ENCODE data around the gene TBC1D3B.
"Not testable (repeated sequence)": the region's sequence is repeated elsewhere in the genome, so short reads cannot be mapped to it uniquely, and the experiment has no call there.

TBC1D3B gene

GRCh38 chr17:36214918-36215317 lies 38.5 kb upstream of the TBC1D3B start:
- TF ChIP-seq EZH2phosphoT487 (conservative IDR thresholded peaks at IDR 0.05; ENCODE audit: low read length) (no peak), CTCF (IDR thresholded peaks at IDR 0.05; ENCODE audit: insufficient read depth, low read length, poor library complexity, severe bottlenecking) (no peak)
- no peaks in the 10 kb centered on the region for H3F3A ChIP-seq (ENCODE audit: insufficient read depth)
- no peaks in the 10 kb centered on the region for H3K36me3 ChIP-seq (ENCODE audit: low read length)
- no peaks in the 10 kb centered on the region for H3K27me3 ChIP-seq (ENCODE audit: low read length)
- no peak overlapping the region for H3K9ac ChIP-seq (ENCODE audit: low read length)
- no peaks in the 10 kb centered on the region for H4K20me1 ChIP-seq (ENCODE audit: low read depth, low read length)
- H3K4me2 ChIP-seq (ENCODE audit: low read depth, low read length, poor library complexity, severe bottlenecking): no peak overlapping the region
- H3K9me3 ChIP-seq (ENCODE audit: insufficient read depth, low read length): no peaks in the 10 kb centered on the region
- no peak overlapping the region for H3K27ac ChIP-seq (ENCODE audit: low read depth, low read length)
- no peak overlapping the region for H3K4me3 ChIP-seq (ENCODE audit: insufficient read depth, low read length, poor library complexity, severe bottlenecking)
- H3K9me2 ChIP-seq (replicated peaks; ENCODE audit: insufficient read depth, low read length): no peaks in the 10 kb centered on the region
- no peaks in the 10 kb centered on the region for H3K79me2 ChIP-seq (ENCODE audit: insufficient read depth, low read length)
- no peak overlapping the region for H2AFZ ChIP-seq (ENCODE audit: low read depth, low read length, severe bottlenecking)

GRCh38 chr17:36213695-36214094 lies 37.3 kb upstream of the TBC1D3B start:
- Histone ChIP-seq H3K9me3 (ENCODE audit: insufficient read depth, low read length) (no peaks in the 10 kb centered on the region), H3K4me3 (ENCODE audit: insufficient read depth, low read length, poor library complexity, severe bottlenecking) (no peak overlapping the region), H3K36me3 (ENCODE audit: low read length) (no peaks in the 10 kb centered on the region)

GRCh38 chr17:36212966-36213365 lies 36.5 kb upstream of the TBC1D3B start:
- Histone ChIP-seq H3F3A (ENCODE audit: insufficient read depth) (no peaks in the 10 kb centered on the region), H4K20me1 (ENCODE audit: low read depth, low read length) (no peaks in the 10 kb centered on the region), H3K79me2 (ENCODE audit: insufficient read depth, low read length) (no peaks in the 10 kb centered on the region), H3K4me2 (ENCODE audit: low read depth, low read length, poor library complexity, severe bottlenecking) (no peak overlapping the region), H3K9me3 (ENCODE audit: insufficient read depth, low read length) (no peaks in the 10 kb centered on the region), H3K9ac (ENCODE audit: low read length) (no peak overlapping the region), H2AFZ (ENCODE audit: low read depth, low read length, severe bottlenecking) (no peak overlapping the region), H3K9me2 (replicated peaks; ENCODE audit: insufficient read depth, low read length) (no peaks in the 10 kb centered on the region), H3K4me3 (ENCODE audit: insufficient read depth, low read length, poor library complexity, severe bottlenecking) (no peak overlapping the region), H3K27ac (ENCODE audit: low read depth, low read length) (no peak overlapping the region), H3K27me3 (ENCODE audit: low read length) (no peaks in the 10 kb centered on the region), H3K36me3 (ENCODE audit: low read length) (no peaks in the 10 kb centered on the region)
- no peak for TF ChIP-seq CTCF (IDR thresholded peaks at IDR 0.05; ENCODE audit: insufficient read depth, low read length, poor library complexity, severe bottlenecking)
- TF ChIP-seq EZH2phosphoT487 (conservative IDR thresholded peaks at IDR 0.05; ENCODE audit: low read length): no peak

More at GRCh38 chr17:36213695-36214094, 37.3 kb upstream of the TBC1D3B start:
- H3K9ac ChIP-seq (ENCODE audit: low read length): no peak overlapping the region
- no peaks in the 10 kb centered on the region for H3K79me2 ChIP-seq (ENCODE audit: insufficient read depth, low read length)
- TF ChIP-seq EZH2phosphoT487 (conservative IDR thresholded peaks at IDR 0.05; ENCODE audit: low read length): no peak
- no peak for TF ChIP-seq CTCF (IDR thresholded peaks at IDR 0.05; ENCODE audit: insufficient read depth, low read length, poor library complexity, severe bottlenecking)
- no peaks in the 10 kb centered on the region for H3K9me2 ChIP-seq (replicated peaks; ENCODE audit: insufficient read depth, low read length)
- H3K4me2 ChIP-seq (ENCODE audit: low read depth, low read length, poor library complexity, severe bottlenecking): no peak overlapping the region
- no peak overlapping the region for H3K27ac ChIP-seq (ENCODE audit: low read depth, low read length)
- H2AFZ ChIP-seq (ENCODE audit: low read depth, low read length, severe bottlenecking): no peak overlapping the region
- no peaks in the 10 kb centered on the region for H4K20me1 ChIP-seq (ENCODE audit: low read depth, low read length)
- H3K27me3 ChIP-seq (ENCODE audit: low read length): no peaks in the 10 kb centered on the region
- H3F3A ChIP-seq (ENCODE audit: insufficient read depth): no peaks in the 10 kb centered on the region

- no peak overlapping the region for H3K4me2 ChIP-seq (ENCODE audit: low read depth, low read length, poor library complexity, severe bottlenecking)
- no peak overlapping the region for H3K9ac ChIP-seq (ENCODE audit: low read length)
- H3K79me2 ChIP-seq (ENCODE audit: insufficient read depth, low read length): no peaks in the 10 kb centered on the region
- H2AFZ ChIP-seq (ENCODE audit: low read depth, low read length, severe bottlenecking): no peak overlapping the region
- no peaks in the 10 kb centered on the region for H3F3A ChIP-seq (ENCODE audit: insufficient read depth)
- TF ChIP-seq CTCF (IDR thresholded peaks at IDR 0.05; ENCODE audit: insufficient read depth, low read length, poor library complexity, severe bottlenecking): no peak
- TF ChIP-seq EZH2phosphoT487 (conservative IDR thresholded peaks at IDR 0.05; ENCODE audit: low read length): no peak
- H3K9me3 ChIP-seq (ENCODE audit: insufficient read depth, low read length): no peaks in the 10 kb centered on the region
- H3K36me3 ChIP-seq (ENCODE audit: low read length): no peaks in the 10 kb centered on the region
- H4K20me1 ChIP-seq (ENCODE audit: low read depth, low read length): no peaks in the 10 kb centered on the region
- H3K27me3 ChIP-seq (ENCODE audit: low read length): no peaks in the 10 kb centered on the region
- no peak overlapping the region for H3K27ac ChIP-seq (ENCODE audit: low read depth, low read length)
- H3K4me3 ChIP-seq (ENCODE audit: insufficient read depth, low read length, poor library complexity, severe bottlenecking): no peak overlapping the region
- no peaks in the 10 kb centered on the region for H3K9me2 ChIP-seq (replicated peaks; ENCODE audit: insufficient read depth, low read length)
Measured at GRCh38 chr17:36212272-36212605, 35.8 kb upstream of the TBC1D3B start.

GRCh38 chr17:36211484-36212271 lies 35.2 kb upstream of the TBC1D3B start:
- not testable (repeated sequence) for H3K9me2 ChIP-seq (replicated peaks; ENCODE audit: insufficient read depth, low read length); H3F3A ChIP-seq (ENCODE audit: insufficient read depth); H3K9me3 ChIP-seq (ENCODE audit: insufficient read depth, low read length); H3K27ac ChIP-seq (ENCODE audit: low read depth, low read length); H3K79me2 ChIP-seq (ENCODE audit: insufficient read depth, low read length); H3K36me3 ChIP-seq (ENCODE audit: low read length); H3K27me3 ChIP-seq (ENCODE audit: low read length); H3K9ac ChIP-seq (ENCODE audit: low read length); H2AFZ ChIP-seq (ENCODE audit: low read depth, low read length, severe bottlenecking); H3K4me3 ChIP-seq (ENCODE audit: insufficient read depth, low read length, poor library complexity, severe bottlenecking); H3K4me2 ChIP-seq (ENCODE audit: low read depth, low read length, poor library complexity, severe bottlenecking); H4K20me1 ChIP-seq (ENCODE audit: low read depth, low read length)

All from SU-DHL-6 (cell line).